ENCODE measurements around the gene ZFAND4. TPM values are rescaled to one million over a fixed set of nuclear protein-coding genes. Genes with fewer than 3 reads are reported as not detected.
"Not testable (repeated sequence)": the region's sequence is repeated elsewhere in the genome, so short reads cannot be mapped to it uniquely, and the experiment has no call there.

Gene ZFAND4
- total and polyA plus RNA-seq, 2 donors = 6.7 to 19.2 TPM

- WGBS = 95% methylated on average over 2 of the region's 2 CpGs
- DNase-seq (ENCODE audit: extremely low spot score) = no peak
- no peak overlapping the region for H3K27ac ChIP-seq (ENCODE audit: low read depth)
- no peaks in the 10 kb centered on the region for H3K36me3 ChIP-seq (ENCODE audit: insufficient read depth)
- H3K4me1 ChIP-seq (ENCODE audit: insufficient read depth) = no peaks in the 10 kb centered on the region
- no peak overlapping the region for H3K4me3 ChIP-seq (ENCODE audit: low read depth, low read length)
These were observed 81.3 kb downstream of the ZFAND4 start for GRCh38 chr10:45591280-45591679.

DNA sequence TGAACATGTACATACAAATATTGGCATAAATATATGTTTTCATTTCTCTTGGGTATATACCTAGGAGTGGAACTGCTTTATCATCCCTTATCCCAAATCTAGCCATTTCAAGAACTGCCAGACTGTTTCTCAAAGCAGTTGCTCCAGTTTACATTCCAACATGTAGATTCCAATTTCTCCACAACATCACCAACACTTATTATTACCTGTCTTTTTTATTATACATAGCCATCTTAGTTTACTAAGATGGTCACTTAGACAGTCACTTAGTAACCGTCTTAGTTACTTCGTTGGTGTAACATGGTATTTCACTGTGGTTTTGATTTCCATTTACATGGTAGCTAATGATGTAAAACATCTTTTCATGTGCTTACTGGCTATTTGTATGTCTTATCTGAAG lies 82.7 kb downstream of the ZFAND4 start:
- no peak overlapping the region for H3K4me3 ChIP-seq (ENCODE audit: low read depth, low read length)
- WGBS = 96% methylated on average over 2 of the region's 2 CpGs
- H3K27ac ChIP-seq (ENCODE audit: low read depth) = no peak overlapping the region
- H3K36me3 ChIP-seq (ENCODE audit: insufficient read depth) = no peaks in the 10 kb centered on the region
- no peak for DNase-seq (ENCODE audit: extremely low spot score)
- no peaks in the 10 kb centered on the region for H3K4me1 ChIP-seq (ENCODE audit: insufficient read depth)

DNA sequence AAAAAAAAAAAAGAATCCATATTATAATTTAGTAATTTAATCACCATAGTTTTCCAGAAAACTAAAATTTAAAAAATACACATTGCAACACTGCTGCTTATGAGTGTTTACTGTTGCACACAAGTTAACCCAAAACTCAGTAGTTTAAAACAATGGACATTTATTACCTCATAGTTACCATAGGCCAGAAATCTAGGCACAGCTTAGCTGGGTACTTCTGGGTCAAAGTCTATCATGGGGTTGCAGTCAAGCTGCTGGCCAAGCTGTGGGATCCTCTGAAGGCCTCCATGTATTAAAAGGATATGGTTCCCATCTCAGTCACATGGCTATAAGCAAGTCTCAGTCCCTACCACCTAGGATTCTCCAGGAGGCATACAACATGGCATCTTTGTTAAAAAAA lies 83.6 kb downstream of the ZFAND4 start:
- H3K27ac ChIP-seq (ENCODE audit: low read depth) = no peak overlapping the region
- H3K4me3 ChIP-seq (ENCODE audit: low read depth, low read length) = no peak overlapping the region
- no peaks in the 10 kb centered on the region for H3K4me1 ChIP-seq (ENCODE audit: insufficient read depth)
- DNase-seq (ENCODE audit: extremely low spot score) = no peak
- no peaks in the 10 kb centered on the region for H3K36me3 ChIP-seq (ENCODE audit: insufficient read depth)

- Histone ChIP-seq H3K4me1 (ENCODE audit: insufficient read depth) (no peaks in the 10 kb centered on the region), H3K4me3 (ENCODE audit: low read depth, low read length) (no peak overlapping the region), H3K36me3 (ENCODE audit: insufficient read depth) (no peaks in the 10 kb centered on the region), H3K27ac (ENCODE audit: low read depth) (no peak overlapping the region)
- DNase-seq (ENCODE audit: extremely low spot score) = no peak
- WGBS = 97% methylated on average over 3 of the region's 3 CpGs
These were observed 86.3 kb downstream of the ZFAND4 start for GRCh38 chr10:45586028-45586824.

DNA sequence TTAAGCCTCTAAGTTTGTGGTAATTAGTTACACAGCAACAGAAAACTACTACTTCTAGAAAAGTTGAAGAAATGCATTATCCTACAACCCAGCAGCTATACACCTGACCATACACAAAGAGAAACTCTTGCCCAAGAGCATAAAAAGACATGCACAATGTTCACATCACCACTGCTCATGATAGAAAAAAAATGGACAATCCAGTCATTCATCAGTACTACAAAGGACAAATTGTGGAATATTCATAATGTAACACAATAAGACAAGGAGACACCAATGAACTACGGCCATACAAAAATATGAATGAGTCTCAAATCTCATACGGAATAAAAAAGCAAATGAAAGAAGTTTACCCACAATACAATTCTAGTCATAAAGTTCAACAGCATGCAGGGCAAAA lies 87.4 kb downstream of the ZFAND4 start:
- DNase-seq (ENCODE audit: extremely low spot score) = no peak
- no peaks in the 10 kb centered on the region for H3K4me1 ChIP-seq (ENCODE audit: insufficient read depth)
- no peak overlapping the region for H3K27ac ChIP-seq (ENCODE audit: low read depth)
- 94% methylated on average over 2 of the region's 2 CpGs for WGBS
- H3K36me3 ChIP-seq (ENCODE audit: insufficient read depth) = no peaks in the 10 kb centered on the region
- H3K4me3 ChIP-seq (ENCODE audit: low read depth, low read length) = no peak overlapping the region

GRCh38 chr10:45582386-45582781 lies 90.2 kb downstream of the ZFAND4 start:
- WGBS = 99% methylated on average over 1 of the region's 1 CpG

GRCh38 chr10:45581582-45582385 lies 90.8 kb downstream of the ZFAND4 start:
- 87% methylated on average over 3 of the region's 3 CpGs for WGBS
- DNase-seq (ENCODE audit: extremely low spot score) = no peak
- no peak overlapping the region for H3K4me3 ChIP-seq (ENCODE audit: low read depth, low read length)

More at GRCh38 chr10:45582386-45582781, 90.2 kb downstream of the ZFAND4 start:
- H3K4me1 ChIP-seq (ENCODE audit: insufficient read depth) = no peaks in the 10 kb centered on the region
- H3K4me3 ChIP-seq (ENCODE audit: low read depth, low read length) = no peak overlapping the region
- no peak overlapping the region for H3K27ac ChIP-seq (ENCODE audit: low read depth)
- no peak for DNase-seq (ENCODE audit: extremely low spot score)
- no peaks in the 10 kb centered on the region for H3K36me3 ChIP-seq (ENCODE audit: insufficient read depth)

DNA sequence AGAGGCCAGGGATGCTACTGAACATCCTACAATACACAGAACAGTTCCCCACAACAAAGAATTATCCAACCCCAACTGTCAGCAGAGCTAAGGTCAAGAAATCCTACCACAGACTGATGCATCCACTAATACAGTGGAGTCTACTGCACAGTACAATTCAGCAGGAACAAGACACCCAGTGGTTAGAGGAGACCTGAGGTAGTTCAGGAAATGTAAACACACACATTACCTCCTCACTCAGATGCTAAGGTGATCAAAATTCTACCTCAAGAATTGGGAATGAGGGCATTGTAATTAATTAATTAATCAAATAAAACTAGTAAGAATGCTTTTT lies 91.4 kb downstream of the ZFAND4 start:
- no peak for DNase-seq (ENCODE audit: extremely low spot score)
- H3K27ac ChIP-seq (ENCODE audit: low read depth) = no peak overlapping the region
- no peaks in the 10 kb centered on the region for H3K4me1 ChIP-seq (ENCODE audit: insufficient read depth)
- H3K36me3 ChIP-seq (ENCODE audit: insufficient read depth) = no peaks in the 10 kb centered on the region
- no peak overlapping the region for H3K4me3 ChIP-seq (ENCODE audit: low read depth, low read length)

More at GRCh38 chr10:45581582-45582385, 90.8 kb downstream of the ZFAND4 start:
- Histone ChIP-seq H3K27ac (ENCODE audit: low read depth) (no peak overlapping the region), H3K36me3 (ENCODE audit: insufficient read depth) (no peaks in the 10 kb centered on the region), H3K4me1 (ENCODE audit: insufficient read depth) (no peaks in the 10 kb centered on the region)

- Histone ChIP-seq H3K4me1 (ENCODE audit: insufficient read depth) (no peaks in the 10 kb centered on the region), H3K27ac (ENCODE audit: low read depth) (no peak overlapping the region), H3K4me3 (ENCODE audit: low read depth, low read length) (peak overlapping the region; percentile 6), H3K36me3 (ENCODE audit: insufficient read depth) (no peaks in the 10 kb centered on the region)
- DNase-seq (ENCODE audit: extremely low spot score) = no peak
- WGBS = 66% methylated on average over 8 of the region's 8 CpGs
These were observed 92.0 kb downstream of the ZFAND4 start for GRCh38 chr10:45580371-45581215.

GRCh38 chr10:45578384-45578971 lies 94.1 kb downstream of the ZFAND4 start:
- Histone ChIP-seq H3K36me3 (ENCODE audit: insufficient read depth) (no peaks in the 10 kb centered on the region), H3K4me1 (ENCODE audit: insufficient read depth) (no peaks in the 10 kb centered on the region), H3K27ac (ENCODE audit: low read depth) (no peak overlapping the region), H3K4me3 (ENCODE audit: low read depth, low read length) (no peak overlapping the region)
- WGBS = 75% methylated on average over 2 of the region's 2 CpGs
- no peak for DNase-seq (ENCODE audit: extremely low spot score)

GRCh38 chr10:45575966-45576597 lies 96.5 kb downstream of the ZFAND4 start:
- Histone ChIP-seq H3K4me3 (ENCODE audit: low read depth, low read length) (no peak overlapping the region), H3K4me1 (ENCODE audit: insufficient read depth) (no peaks in the 10 kb centered on the region), H3K36me3 (ENCODE audit: insufficient read depth) (no peaks in the 10 kb centered on the region), H3K27ac (ENCODE audit: low read depth) (no peak overlapping the region)
- 87% methylated on average over 3 of the region's 3 CpGs for WGBS
- no peak for DNase-seq (ENCODE audit: extremely low spot score)

DNA sequence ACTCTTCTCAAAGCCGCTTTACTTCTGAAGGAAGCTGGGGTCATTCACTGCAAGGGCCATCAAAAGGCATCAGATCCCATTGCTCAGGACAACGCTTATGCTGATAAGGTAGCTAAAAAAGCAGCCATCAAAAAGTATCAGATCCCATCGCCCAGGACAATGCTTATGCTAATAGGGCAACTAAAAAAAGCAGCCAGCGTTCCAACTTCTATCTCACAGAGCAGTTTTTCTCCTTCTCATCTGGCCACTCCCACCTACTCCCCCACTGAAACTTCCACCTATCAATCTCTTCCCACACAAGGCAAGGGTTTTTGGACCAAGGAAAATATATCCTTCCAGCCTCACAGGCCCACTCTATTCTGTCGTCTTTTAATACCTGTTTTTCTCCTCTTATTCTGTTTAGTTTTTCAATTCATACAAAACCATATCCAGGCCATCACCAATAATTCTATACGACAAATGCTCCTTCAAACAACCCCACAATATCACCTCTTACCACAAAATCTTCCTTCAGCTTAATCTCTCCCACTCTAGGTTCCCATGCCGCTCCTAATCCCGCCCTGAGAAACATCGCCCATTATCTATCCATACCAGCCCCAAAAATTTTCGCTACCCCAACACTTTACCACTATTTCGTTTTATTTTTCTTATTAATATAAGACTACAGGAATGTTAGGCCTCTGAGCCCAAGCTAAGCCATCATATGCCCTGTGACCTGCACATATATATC lies 97.4 kb downstream of the ZFAND4 start:
- H3K4me3 ChIP-seq (ENCODE audit: low read depth, low read length); H3K36me3 ChIP-seq (ENCODE audit: insufficient read depth); H3K4me1 ChIP-seq (ENCODE audit: insufficient read depth); H3K27ac ChIP-seq (ENCODE audit: low read depth); DNase-seq (ENCODE audit: extremely low spot score): not testable (repeated sequence)
- WGBS = 90% methylated on average over 11 of the region's 11 CpGs

Data from urinary bladder (tissue), 4 donors.